ENCODE data around the gene GSG1.
"Not testable (repeated sequence)": the region's sequence is repeated elsewhere in the genome, so short reads cannot be mapped to it uniquely, and the experiment has no call there.

GSG1 gene

GRCh38 chr12:13045816-13046215 lies 57.7 kb downstream of the GSG1 start:
- H3K36me3 ChIP-seq (ENCODE audit: insufficient read depth, low read length) = no peaks in the 10 kb centered on the region
- H3K9ac ChIP-seq (ENCODE audit: low read length) = no peak overlapping the region
- H3K27ac ChIP-seq (ENCODE audit: low read depth, low read length) = no peak overlapping the region
- H3K4me1 ChIP-seq (ENCODE audit: insufficient read depth, low read length) = peaks cover 16% of the 10 kb centered on the region
- no peaks in the 10 kb centered on the region for H3K27me3 ChIP-seq (ENCODE audit: control insufficient read depth in 1 of 2, insufficient read depth in 2 of 2, low read length in 2 of 2)
- H3K9me3 ChIP-seq (ENCODE audit: low read length) = no peaks in the 10 kb centered on the region
- H3K4me3 ChIP-seq (ENCODE audit: low read depth in 1 of 2, low read length in 2 of 2) = no peak overlapping the region

- H3K4me1 ChIP-seq (ENCODE audit: insufficient read depth, low read length) = peaks cover 12% of the 10 kb centered on the region
- H3K9ac ChIP-seq (ENCODE audit: low read length) = peak overlapping the region; percentile 8
- no peaks in the 10 kb centered on the region for H3K36me3 ChIP-seq (ENCODE audit: insufficient read depth, low read length)
- no peaks in the 10 kb centered on the region for H3K27me3 ChIP-seq (ENCODE audit: control insufficient read depth in 1 of 2, insufficient read depth in 2 of 2, low read length in 2 of 2)
- peak overlapping the region; percentile 81 to 100 for H3K4me3 ChIP-seq (ENCODE audit: low read depth in 1 of 2, low read length in 2 of 2)
- no peaks in the 10 kb centered on the region for H3K9me3 ChIP-seq (ENCODE audit: low read length)
- no peak overlapping the region for H3K27ac ChIP-seq (ENCODE audit: low read depth, low read length)
Measured at GRCh38 chr12:13044906-13045299, 58.6 kb downstream of the GSG1 start.

GRCh38 chr12:13044002-13044905 lies 59.2 kb downstream of the GSG1 start, which contains the start of gene FAM234B:
TSS of gene FAM234B (plus strand) at chr12:13044381. CDS start at chr12:13044404, 23 bp downstream.
- Histone ChIP-seq H3K27me3 (ENCODE audit: control insufficient read depth in 1 of 2, insufficient read depth in 2 of 2, low read length in 2 of 2) (no peaks in the 10 kb centered on the region), H3K36me3 (ENCODE audit: insufficient read depth, low read length) (no peaks in the 10 kb centered on the region), H3K4me3 (ENCODE audit: low read depth in 1 of 2, low read length in 2 of 2) (peak within 1 kb of the TSS; percentile 81 to 100), H3K4me1 (ENCODE audit: insufficient read depth, low read length) (peaks cover 14% of the 10 kb centered on the region), H3K9ac (ENCODE audit: low read length) (peak within 1 kb of the TSS; percentile 8), H3K27ac (ENCODE audit: low read depth, low read length) (peak within 1 kb of the TSS; percentile 89), H3K9me3 (ENCODE audit: low read length) (no peaks in the 10 kb centered on the region)

DNA sequence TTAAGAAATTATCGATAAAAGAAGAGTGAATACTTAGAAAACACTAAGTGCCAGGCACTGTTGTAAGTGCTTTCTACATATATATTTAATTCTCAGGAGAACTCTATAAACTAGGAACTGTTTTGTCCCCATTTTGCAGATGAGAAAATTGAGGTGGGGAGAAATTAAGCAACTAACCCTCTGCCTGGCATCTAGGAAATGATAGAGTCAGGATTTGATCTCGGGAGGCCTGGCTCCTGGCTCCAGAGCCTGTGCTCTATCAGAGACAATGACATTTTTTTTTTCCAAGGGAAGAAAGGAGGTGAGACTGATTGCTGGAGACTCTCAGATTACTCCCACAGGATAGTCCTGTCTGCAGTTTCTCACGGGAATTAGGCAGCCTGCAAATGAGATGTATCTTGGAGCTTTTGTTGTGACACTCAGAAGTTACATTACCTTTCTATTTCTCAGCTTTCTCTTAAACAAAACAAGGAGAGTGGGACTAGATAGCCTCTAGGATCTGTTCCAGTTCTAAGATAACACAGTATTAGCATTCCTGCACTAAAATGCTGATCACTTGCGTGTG lies 60.7 kb downstream of the GSG1 start:
- Histone ChIP-seq H3K4me1 (ENCODE audit: insufficient read depth, low read length) (peaks cover 14% of the 10 kb centered on the region), H3K27me3 (ENCODE audit: control insufficient read depth in 1 of 2, insufficient read depth in 2 of 2, low read length in 2 of 2) (no peaks in the 10 kb centered on the region), H3K9me3 (ENCODE audit: low read length) (no peaks in the 10 kb centered on the region), H3K4me3 (ENCODE audit: low read depth in 1 of 2, low read length in 2 of 2) (no peak overlapping the region), H3K9ac (ENCODE audit: low read length) (no peak overlapping the region), H3K27ac (ENCODE audit: low read depth, low read length) (no peak overlapping the region), H3K36me3 (ENCODE audit: insufficient read depth, low read length) (no peaks in the 10 kb centered on the region)

GRCh38 chr12:13041224-13041623 lies 62.2 kb downstream of the GSG1 start:
- H3K4me3 ChIP-seq (ENCODE audit: low read depth in 1 of 2, low read length in 2 of 2) = no peak overlapping the region
- H3K9ac ChIP-seq (ENCODE audit: low read length) = no peak overlapping the region
- H3K9me3 ChIP-seq (ENCODE audit: low read length) = no peaks in the 10 kb centered on the region
- H3K27ac ChIP-seq (ENCODE audit: low read depth, low read length) = no peak overlapping the region
- H3K4me1 ChIP-seq (ENCODE audit: insufficient read depth, low read length) = peaks cover 14% of the 10 kb centered on the region
- H3K36me3 ChIP-seq (ENCODE audit: insufficient read depth, low read length) = no peaks in the 10 kb centered on the region
- H3K27me3 ChIP-seq (ENCODE audit: control insufficient read depth in 1 of 2, insufficient read depth in 2 of 2, low read length in 2 of 2) = no peaks in the 10 kb centered on the region

DNA sequence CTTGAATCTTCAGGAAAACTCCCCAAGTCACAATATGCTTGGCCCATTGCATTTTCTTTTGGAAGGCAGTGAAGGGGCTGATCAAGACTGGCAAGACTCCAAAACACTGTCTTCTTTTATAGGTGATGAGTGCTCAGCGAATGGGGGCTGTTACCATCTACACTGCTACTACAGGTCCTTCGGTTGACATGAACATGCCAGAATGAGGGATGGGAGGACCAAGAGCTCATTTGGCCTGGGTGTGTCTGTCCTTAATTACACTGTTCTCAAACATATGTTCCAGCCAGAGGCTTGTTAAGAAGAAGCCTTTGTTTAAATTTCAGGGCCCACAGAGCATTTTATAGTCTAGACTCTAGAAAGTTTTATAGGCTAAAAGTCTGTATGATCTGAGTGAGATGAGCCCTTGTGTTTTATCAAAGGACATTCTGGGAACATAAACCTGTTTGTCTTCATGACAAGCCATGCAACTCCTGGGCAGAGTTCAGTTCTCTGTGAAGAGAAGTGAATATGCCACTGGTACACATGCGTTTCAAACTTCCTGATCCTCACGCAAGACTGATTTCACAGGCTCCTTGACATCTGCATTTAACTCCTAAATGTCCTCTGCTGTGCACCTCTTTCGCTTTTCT lies 64.0 kb downstream of the GSG1 start:
- Histone ChIP-seq H3K9me3 (ENCODE audit: low read length) (no peaks in the 10 kb centered on the region), H3K27me3 (ENCODE audit: control insufficient read depth in 1 of 2, insufficient read depth in 2 of 2, low read length in 2 of 2) (no peaks in the 10 kb centered on the region), H3K27ac (ENCODE audit: low read depth, low read length) (no peak overlapping the region), H3K9ac (ENCODE audit: low read length) (no peak overlapping the region), H3K36me3 (ENCODE audit: insufficient read depth, low read length) (no peaks in the 10 kb centered on the region), H3K4me1 (ENCODE audit: insufficient read depth, low read length) (peaks cover 8% of the 10 kb centered on the region), H3K4me3 (ENCODE audit: low read depth in 1 of 2, low read length in 2 of 2) (no peak overlapping the region)

DNA sequence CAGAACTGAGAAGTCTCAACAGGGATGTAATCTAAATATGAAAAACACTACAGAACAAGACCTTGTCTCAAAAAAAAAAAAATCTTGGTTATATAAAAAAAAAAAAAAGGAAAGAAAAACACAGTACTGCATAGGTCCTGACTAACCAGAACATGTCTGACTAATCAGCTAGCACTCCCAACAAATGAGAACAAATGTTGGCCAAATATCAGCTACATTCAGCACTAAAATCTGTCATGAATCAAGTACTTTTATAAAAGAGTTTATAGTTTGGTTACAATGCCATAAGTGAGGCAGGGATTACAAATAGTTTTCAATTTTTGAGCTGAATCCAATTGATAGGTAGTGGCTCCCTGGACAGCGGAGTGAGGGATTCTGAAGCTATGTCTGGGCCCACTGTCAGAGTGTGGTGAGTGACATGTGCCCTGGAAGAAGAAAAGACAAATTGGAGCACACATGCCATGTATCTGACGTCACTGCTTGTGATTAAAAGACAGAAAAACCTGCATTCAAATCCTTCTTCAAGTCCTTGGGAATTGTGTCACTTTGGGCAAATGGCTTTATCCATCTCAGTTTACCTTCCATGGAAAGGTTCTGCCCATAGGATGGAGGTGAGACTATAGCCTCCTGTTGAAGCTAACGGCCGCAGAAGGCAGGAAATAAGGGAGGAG lies 64.8 kb downstream of the GSG1 start:
- Histone ChIP-seq H3K9me3 (ENCODE audit: low read length) (no peaks in the 10 kb centered on the region), H3K9ac (ENCODE audit: low read length) (no peak overlapping the region), H3K4me3 (ENCODE audit: low read depth in 1 of 2, low read length in 2 of 2) (no peak overlapping the region), H3K27me3 (ENCODE audit: control insufficient read depth in 1 of 2, insufficient read depth in 2 of 2, low read length in 2 of 2) (no peaks in the 10 kb centered on the region), H3K27ac (ENCODE audit: low read depth, low read length) (no peak overlapping the region), H3K36me3 (ENCODE audit: insufficient read depth, low read length) (no peaks in the 10 kb centered on the region), H3K4me1 (ENCODE audit: insufficient read depth, low read length) (peaks cover 8% of the 10 kb centered on the region)

DNA sequence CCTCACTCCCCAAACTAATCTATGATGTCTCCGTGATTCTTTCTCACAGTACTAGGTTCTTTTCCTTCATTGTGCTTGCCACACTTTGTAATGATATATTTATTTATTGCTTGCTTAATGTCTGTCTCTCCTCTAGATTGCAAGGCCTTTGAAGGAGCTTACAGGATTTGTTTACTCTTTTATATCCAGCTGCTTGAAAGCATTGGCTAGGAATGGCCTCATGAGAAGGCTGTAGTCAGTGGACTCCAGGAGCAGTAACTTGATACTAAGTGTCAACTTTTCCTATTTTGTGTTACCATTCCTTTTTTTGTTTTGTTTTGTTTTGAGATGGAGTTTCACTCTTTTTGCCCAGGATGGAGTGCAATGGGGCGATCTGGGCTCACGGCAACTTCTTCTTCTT lies 66.6 kb downstream of the GSG1 start:
- H3K9ac ChIP-seq (ENCODE audit: low read length) = no peak overlapping the region
- H3K27ac ChIP-seq (ENCODE audit: low read depth, low read length) = no peak overlapping the region
- no peak overlapping the region for H3K4me3 ChIP-seq (ENCODE audit: low read depth in 1 of 2, low read length in 2 of 2)
- H3K9me3 ChIP-seq (ENCODE audit: low read length) = no peaks in the 10 kb centered on the region
- H3K36me3 ChIP-seq (ENCODE audit: insufficient read depth, low read length) = no peaks in the 10 kb centered on the region
- no peaks in the 10 kb centered on the region for H3K27me3 ChIP-seq (ENCODE audit: control insufficient read depth in 1 of 2, insufficient read depth in 2 of 2, low read length in 2 of 2)
- peaks cover 8% of the 10 kb centered on the region for H3K4me1 ChIP-seq (ENCODE audit: insufficient read depth, low read length)

- not testable (repeated sequence) for H3K27ac ChIP-seq (ENCODE audit: low read depth, low read length); H3K9me3 ChIP-seq (ENCODE audit: low read length); H3K27me3 ChIP-seq (ENCODE audit: control insufficient read depth in 1 of 2, insufficient read depth in 2 of 2, low read length in 2 of 2); H3K4me1 ChIP-seq (ENCODE audit: insufficient read depth, low read length); H3K36me3 ChIP-seq (ENCODE audit: insufficient read depth, low read length); H3K4me3 ChIP-seq (ENCODE audit: low read depth in 1 of 2, low read length in 2 of 2); H3K9ac ChIP-seq (ENCODE audit: low read length)
Measured at GRCh38 chr12:13035335-13035734, 68.1 kb downstream of the GSG1 start.

Measured in muscle layer of colon (tissue), 2 donors.